Fibroblast of skin of right biceps (primary cell): ENCODE results near the gene CNN2.
A peak's percentile ranks its signal among the peaks of the same experiment; 100 is the strongest.

Source experiments
- DNase-seq: peaks from one replicate; pipeline ENCODE4 v3.0.0-alpha.2; 2013

The CNN2 gene

DNA sequence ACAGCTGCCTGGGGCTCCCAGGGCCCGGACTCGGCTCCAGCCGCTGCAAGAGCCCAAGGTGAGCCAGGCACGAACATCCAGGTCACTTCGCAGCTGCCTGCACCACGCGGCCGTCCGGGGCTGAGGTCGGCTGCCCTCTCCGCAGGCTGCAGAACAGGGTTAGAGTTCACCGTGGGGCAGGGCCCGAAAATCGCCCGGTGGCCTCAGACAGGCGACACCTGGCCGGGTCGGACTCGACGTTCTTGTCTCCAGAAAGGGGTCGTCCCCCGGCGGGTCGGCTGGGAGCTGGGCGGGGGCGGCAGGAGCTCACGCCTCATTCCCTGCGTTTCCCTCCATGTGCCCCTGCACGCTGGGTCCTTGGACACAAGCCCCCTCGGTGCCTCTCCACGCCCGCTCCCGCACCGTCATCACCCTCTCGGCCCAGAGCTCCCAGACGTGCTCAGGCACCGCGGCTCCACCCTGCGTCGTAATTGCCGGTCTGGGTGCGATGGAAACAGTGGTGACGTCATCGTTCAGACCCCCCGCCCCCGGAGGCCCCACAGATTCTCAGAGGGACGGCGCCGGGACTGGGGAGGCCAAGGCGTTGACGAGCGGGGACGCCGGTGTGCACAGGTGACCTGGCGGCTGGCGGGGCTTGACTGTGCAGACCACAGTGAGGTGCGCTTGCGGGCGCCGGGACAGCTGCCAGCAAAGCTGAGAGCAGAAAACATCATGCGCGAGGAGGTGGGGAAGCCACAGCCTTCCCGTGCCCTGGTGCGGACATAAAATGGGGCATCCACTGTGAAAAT is 30.2 kb upstream of the CNN2 start:
- peak; percentile 64 for DNase-seq

DNA sequence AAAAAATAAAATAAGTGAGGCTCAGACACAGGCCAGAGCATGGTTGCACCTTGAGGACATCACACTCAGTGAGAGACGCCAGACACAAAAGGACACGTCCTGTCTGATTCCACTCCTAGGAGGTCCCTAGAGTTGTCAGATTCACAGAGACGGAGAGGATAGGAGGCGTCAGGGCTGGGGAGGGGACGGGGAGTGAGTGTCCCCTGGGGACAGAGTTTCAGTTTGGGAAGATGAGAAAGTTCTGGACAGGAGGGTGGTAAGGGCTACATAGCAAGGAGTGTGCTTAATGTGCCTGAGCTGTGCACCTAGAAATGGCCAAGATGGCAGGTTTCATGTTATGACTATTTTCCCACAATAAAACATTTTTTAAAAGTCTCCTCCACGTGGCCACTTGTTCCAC is 28.3 kb upstream of the CNN2 start:
- no peak for DNase-seq

DNA sequence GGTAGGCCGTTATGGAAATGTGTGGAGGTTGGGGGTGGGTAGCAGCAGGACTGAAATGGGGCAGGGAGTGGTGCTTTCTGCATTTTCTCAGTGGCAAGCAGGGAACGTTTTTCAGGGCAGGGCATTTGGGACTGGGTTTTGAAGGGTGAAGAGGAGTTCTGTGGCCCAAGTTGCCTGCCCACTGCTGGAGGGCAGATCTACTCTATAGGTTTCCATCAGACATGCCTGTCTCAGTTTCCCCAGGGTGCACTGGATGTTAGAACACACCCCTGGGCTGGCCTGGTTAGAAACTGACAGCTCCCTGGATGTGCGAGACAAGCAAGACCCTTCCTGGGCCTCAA is 27.1 kb upstream of the CNN2 start:
- DNase-seq: no peak

DNA sequence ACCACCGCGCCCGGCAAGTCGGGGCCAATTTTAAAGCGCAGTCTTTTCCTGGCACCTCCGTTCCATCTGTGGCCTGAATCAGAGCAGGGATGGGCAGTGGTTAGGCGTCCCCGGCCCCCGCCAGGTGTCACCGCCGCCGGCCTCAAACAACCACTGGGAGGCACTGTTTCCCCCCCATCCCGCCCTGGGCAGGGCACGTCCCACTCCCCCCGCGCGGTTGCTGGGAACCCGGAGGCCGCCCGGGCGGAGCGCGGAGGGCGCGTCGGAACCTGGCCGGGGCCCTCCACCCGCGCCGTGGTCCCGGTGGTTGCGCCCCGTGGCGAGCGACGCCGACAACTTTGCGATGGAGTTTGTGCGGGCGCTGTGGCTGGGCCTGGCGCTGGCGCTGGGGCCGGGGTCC is 26.3 kb upstream of the CNN2 start, which contains the start of gene GRIN3B:
GRIN3B (plus strand) TSS at position 325 of the 400 bp plus-strand sequence; CDS start at position 344, 19 bp downstream.
- peak; percentile 56 for DNase-seq

DNA sequence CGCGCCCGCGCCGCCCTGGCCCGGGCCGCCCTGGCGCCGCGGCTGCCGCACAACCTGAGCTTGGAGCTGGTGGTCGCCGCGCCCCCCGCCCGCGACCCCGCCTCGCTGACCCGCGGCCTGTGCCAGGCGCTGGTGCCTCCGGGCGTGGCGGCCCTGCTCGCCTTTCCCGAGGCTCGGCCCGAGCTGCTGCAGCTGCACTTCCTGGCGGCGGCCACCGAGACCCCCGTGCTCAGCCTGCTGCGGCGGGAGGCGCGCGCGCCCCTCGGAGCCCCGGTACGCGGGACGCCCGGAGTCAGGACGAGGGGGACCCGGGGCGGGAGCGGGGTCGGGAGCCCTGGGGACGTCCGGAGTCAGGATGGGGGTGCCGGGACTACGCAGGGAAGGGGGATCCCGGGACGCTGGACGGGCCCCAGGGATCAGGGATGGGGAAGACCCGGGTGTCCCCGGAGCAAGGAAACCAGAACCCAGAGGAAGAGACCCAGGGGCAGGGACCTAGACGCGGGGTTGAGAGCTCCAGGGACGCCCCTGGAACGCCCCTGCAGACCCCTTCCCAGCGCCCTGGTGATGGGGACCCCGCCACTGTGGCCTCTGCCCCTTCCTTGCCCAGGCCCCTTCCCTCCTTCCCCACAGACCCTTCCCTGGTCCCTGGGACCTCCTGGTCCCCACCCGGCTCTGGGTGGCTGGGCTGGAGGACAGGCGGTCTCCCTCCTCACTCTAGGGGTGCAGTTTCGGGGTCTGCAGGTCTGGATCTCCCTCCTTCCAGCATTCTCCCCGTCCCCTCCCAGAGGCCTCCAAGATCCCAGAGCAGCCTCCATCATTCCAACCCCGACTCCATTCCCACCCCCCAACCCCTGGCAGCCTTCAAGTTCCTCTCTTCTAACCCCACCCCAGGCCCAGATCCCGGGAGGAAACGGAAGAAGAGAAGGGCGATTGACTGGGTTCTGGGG is 25.5 kb upstream of the CNN2 start:
- DNase-seq: no peak

DNA sequence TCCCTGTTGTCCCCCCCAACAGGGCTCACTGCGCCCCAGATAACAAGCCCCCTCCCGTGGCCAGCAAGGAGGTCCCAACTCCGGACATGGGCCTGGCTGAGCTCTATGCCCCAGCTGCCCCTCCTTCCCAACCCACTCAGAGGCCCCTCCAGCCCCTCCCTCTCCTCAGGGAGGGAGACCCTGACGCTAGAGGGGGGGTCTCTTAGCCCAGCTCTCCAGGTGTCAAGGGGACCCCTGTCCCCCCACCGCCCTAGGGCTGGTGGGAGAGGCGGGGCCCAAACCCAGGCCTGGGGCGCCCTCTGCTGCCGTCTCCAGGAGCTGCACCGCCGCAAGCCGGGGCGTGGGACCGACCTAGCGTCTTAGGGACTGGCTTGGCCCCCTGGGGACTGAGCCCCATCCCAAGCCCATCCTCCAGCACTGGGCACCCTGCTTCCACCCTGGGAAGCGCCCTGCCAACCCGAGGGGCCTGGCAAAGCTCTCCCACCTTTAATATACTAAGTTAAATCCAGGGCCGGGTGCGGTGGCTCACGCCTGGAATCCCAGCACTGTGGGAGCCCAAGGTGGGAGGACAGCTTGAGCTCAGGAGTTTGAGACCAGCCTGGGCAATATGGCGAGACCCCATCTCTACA is 24.8 kb upstream of the CNN2 start:
- peak; percentile 33 for DNase-seq

DNA sequence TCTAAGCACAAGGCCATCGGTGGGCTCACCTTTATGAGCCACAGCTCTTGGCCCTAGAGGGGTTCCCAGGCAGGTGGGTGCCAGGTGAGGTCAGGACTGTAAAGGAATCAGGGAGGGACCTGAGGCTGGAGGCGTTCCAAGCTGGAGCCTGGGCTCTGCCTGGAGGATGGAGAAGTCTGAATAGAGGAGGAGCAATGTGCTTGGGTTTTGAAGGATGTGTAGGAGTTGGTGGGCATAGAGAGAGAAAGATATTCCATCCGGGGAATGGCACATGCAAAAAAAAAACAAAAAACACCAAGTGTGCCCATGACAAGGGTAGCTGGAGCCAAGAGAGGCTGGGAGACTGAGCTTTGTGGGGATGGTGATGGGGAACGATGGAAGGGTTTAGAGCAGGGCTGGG is 23.8 kb upstream of the CNN2 start:
- DNase-seq: no peak

DNA sequence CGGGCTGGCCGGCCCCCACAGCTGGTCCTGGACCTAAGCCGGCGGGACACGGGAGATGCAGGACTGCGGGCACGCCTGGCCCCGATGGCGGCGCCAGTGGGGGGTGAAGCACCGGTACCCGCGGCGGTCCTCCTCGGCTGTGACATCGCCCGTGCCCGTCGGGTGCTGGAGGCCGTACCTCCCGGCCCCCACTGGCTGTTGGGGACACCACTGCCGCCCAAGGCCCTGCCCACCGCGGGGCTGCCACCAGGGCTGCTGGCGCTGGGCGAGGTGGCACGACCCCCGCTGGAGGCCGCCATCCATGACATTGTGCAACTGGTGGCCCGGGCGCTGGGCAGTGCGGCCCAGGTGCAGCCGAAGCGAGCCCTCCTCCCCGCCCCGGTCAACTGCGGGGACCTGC is 23.1 kb upstream of the CNN2 start:
- DNase-seq: no peak

DNA sequence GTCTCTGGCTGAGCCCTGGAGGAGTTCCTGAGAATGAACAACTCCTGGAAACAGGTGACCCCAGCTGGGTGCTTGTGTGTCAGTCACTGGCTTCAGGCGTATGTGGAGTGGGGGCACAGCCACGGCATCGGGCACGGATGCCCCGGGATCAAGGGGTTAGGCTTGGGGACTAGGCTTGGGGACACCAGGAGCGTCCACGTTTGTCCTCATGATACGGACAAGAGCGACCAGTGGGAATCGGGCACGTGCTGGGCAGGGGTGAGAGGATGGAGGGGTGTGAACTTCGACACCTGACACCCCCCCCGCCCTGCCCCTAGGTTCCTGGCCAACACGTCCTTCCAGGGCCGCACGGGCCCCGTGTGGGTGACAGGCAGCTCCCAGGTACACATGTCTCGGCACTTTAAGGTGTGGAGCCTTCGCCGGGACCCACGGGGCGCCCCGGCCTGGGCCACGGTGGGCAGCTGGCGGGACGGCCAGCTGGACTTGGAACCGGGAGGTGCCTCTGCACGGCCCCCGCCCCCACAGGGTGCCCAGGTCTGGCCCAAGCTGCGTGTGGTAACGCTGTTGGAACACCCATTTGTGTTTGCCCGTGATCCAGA is 22.1 kb upstream of the CNN2 start:
- no peak for DNase-seq

DNA sequence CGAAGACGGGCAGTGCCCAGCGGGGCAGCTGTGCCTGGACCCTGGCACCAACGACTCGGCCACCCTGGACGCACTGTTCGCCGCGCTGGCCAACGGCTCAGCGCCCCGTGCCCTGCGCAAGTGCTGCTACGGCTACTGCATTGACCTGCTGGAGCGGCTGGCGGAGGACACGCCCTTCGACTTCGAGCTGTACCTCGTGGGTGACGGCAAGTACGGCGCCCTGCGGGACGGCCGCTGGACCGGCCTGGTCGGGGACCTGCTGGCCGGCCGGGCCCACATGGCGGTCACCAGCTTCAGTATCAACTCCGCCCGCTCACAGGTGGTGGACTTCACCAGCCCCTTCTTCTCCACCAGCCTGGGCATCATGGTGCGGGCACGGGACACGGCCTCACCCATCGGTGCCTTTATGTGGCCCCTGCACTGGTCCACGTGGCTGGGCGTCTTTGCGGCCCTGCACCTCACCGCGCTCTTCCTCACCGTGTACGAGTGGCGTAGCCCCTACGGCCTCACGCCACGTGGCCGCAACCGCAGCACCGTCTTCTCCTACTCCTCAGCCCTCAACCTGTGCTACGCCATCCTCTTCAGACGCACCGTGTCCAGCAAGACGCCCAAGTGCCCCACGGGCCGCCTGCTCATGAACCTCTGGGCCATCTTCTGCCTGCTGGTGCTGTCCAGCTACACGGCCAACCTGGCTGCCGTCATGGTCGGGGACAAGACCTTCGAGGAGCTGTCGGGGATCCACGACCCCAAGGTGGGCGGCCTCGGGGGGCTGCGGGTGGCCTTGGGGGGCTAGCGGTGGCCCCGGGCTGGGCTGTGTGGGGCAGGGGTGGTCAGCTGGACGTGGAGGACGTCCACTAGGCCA is 21.4 kb upstream of the CNN2 start:
- DNase-seq: no peak

DNA sequence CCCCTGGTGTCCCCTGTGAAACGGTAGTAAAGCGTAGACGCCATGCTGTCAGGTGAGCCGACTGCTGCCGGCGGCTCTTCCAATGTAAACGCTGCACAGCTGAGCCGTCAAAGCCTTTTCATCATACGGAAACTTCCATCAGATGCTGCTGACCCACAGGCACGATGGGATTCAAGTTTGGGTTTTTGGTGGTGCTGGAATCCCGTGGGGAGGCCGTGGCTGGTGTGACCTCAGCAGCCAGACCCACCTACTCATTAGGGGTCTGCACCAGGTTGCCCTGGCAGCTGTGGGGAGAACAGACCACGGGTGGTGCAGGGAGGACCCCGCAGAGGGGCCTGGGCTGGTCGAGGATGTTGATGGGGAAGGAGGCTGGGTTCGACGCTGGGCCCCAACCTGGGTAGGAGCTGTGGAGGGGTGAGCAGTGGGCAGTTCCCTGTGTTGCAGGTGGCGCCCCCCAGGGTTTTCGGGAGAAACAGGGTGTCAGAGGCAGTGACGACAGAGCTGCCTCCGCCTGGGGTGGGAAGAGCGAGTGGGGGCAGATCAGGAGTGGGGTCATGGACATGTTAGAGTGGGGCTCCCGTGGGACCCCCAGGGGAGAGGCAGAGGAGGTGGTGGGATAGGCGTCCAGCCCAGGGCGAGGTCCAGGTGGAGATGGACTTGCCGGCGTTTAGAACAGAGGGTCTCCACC is 19.6 kb upstream of the CNN2 start:
- DNase-seq: no peak

DNA sequence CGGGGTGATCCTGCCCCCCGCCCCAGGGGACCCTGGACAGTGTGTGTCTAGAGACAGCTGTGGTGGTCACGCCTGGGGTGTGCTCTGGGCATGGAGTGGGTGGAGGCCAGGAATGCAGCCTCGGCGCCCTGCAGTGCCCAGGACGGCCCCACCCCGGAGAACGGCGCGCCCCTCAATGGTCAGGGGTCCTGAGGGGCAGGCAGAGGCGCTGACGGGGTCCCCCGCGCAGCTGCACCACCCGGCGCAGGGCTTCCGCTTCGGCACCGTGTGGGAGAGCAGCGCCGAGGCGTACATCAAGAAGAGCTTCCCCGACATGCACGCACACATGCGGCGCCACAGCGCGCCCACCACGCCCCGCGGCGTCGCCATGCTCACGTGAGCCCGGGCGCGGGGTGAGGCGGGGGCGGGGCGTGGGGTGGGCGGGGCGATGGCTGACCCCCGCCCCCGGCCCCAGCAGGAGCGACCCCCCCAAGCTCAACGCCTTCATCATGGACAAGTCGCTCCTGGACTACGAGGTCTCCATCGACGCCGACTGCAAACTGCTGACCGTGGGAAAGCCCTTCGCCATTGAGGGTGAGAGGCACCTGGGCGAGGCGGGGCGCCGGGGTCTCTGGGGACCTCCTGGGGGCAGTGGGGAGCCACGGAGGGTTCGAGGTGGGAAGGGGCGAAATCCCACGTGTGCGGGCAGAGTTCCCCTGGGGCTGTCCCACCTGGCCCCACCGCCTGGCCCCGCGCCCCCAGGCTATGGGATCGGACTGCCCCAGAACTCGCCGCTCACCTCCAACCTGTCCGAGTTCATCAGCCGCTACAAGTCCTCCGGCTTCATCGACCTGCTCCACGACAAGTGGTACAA is 18.8 kb upstream of the CNN2 start:
- DNase-seq: no peak

DNA sequence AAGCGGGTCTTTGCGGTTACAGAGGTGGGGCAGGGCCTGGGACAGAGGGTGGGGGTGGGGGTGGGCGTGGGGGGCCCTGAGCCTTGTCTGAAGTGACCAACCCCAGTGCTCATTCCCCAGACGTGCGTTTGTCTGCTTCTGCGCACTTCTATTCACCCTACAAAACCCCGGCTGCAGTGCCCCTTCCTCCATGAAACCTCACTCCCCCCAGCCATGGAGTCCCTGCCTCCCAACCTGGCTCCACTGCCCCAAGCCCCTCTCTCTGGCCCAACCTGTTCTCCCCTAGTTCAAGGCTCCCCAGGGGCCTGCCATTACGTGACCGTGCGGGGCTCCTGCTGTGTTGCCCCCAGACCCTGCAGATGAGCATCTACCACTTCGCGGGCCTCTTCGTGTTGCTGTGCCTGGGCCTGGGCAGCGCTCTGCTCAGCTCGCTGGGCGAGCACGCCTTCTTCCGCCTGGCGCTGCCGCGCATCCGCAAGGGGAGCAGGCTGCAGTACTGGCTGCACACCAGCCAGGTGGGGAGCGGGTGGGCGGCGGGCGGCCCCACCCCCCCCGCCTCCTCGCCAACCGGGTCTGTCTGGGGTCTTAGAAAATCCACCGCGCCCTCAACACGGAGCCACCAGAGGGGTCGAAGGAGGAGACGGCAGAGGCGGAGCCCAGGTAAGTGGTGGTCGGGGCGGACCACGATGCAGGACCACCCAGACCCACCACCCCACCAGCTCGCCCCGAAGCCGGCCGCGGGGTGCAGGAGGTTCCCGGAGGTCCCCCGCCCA is 18.0 kb upstream of the CNN2 start:
- no peak for DNase-seq

DNA sequence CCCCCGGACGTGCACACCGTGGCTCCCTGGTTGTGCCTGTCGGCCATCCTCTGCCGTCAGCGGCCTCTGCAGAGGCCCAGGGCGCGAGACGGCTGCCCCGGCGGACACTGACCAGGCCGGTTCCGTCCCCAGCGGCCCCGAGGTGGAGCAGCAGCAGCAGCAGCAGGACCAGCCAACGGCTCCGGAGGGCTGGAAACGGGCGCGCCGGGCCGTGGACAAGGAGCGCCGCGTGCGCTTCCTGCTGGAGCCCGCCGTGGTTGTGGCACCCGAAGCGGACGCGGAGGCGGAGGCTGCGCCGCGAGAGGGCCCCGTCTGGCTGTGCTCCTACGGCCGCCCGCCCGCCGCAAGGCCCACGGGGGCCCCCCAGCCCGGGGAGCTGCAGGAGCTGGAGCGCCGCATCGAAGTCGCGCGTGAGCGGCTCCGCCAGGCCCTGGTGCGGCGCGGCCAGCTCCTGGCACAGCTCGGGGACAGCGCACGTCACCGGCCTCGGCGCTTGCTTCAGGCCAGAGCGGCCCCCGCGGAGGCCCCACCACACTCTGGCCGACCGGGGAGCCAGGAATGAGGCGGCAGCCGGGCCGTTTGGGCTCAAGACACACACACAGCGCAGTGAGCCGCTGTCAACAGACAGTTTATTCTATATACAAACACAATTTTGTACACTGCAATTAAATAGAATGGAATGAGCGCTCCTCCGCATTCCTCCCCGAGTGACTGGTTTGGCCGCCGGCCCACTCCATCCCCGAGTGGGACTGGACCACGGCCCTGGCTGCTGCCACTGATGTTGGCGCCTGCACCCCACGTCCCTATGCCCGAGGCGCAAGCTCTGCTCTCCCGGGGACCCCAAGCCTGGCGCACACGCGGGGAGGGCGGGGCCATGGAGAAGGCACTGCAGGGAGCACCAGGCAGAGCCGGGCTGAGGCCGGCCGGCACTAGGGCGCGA is 17.1 kb upstream of the CNN2 start:
- DNase-seq: no peak

DNA sequence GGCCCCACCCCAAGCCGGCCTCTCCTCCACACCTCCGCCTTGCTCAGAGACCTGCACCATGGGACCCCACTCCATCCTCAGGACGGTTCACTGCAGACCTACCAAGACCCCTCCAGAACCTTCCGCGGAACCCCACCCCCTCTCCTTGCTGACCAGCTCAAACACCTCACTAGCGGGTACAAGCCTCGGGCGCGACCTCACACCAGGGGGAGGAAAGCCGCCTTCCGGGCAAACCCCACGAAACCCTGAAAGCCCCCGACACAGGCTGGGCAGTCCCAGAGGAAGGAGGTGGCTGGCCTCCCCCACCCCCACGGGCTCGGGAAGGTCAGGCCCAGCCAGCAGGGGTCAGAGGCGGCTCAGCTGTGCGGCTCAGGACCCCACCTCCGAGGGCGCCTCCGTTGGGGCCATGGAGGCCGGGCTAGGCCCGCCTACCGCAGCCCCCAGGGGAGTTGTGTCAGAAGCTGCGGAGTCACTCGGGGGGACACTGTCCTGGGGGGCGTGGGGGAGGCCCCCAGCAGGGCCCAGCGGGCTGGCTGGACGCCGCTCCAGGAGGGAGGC is 16.3 kb upstream of the CNN2 start:
- no peak for DNase-seq

DNA sequence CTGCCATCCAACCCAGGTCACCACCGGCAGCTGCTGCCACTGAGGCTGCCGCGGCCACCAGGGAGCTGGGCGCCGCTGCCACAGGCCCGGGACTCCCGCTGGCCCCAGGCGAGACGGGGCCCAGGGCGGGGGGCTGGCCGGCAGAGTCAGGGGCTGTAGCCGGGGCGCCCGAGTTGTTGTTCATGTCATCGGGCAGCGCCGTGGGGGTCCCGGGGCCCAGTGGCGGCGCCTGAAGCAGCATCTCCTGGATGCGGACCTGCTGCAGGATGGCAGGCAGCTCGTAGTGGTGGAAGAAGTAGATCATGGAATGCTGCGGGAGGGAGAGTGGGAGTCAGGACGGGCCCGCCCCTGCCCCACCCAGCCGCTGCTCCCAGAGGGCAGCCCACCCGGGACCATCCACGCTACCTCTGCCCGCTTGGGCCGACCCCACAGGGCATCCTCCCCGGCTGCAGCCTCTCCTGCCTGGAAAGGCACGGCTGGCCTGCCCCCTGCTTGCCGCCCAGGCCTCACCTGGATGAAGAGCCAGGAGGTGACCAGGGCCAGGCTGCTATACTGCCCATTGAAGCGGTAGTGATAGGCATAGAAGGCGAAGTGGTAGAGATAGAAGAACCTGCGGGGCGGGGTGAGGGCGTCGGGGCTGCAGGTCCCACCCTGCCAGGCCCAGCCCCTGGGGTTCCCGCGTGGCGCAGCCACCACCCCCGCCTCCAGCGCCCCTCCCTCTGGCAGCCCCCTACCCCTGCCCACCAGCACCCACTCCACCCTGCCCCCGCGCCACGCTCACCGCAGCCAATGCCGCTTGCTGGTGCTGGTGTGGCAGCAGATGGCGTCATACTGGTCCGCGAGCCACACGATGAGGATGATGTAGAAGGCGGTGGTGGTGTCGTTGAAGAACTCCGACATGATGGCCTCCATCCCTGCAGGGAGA is 15.6 kb upstream of the CNN2 start:
- DNase-seq: no peak

DNA sequence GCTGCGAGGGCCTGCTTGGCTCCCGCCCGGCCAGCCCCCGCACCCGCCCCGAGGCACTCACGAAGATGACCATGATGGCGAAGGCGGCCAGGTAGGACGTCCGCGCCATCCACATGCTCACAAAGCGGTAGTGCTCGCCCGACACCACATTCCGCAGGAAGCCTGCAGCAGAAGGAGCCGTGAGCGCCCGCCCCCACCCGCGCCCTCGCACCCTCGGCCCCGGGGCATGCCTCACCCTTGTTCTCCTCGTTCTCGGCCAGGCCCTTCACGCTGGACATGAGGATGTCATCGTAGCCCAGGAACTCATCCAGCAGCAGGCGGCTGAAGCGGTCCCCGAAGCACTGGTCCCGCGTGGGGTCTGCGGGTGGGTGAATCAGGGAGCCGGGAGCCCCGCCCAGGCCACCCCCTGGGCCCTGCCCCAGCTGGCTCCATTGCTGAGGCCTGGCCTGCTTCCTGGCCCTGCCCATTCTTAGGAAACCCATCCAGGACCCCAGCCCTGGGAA is 14.5 kb upstream of the CNN2 start:
- no peak for DNase-seq
